ENCODE measurements around the gene C1orf216. TPM values are rescaled to one million over a fixed set of nuclear protein-coding genes. Genes with fewer than 3 reads are reported as not detected.

The C1orf216 gene
- 9.8 TPM for total RNA-seq
- long read RNA-seq, transcript C1orf216-201 (2 exons, 3,218 nt): major isoform, 29 of 44 reads
- long read RNA-seq, partial matches to known transcripts: 15 of 44 reads
- long read RNA-seq, other reads (novel, unspliced or antisense): 0 of 44 reads

GRCh38 chr1:35718492-35719336 is at the start of gene C1orf216:
C1orf216 (minus strand) TSS chr1:35718884; CDS start chr1:35716321, 2,563 bp downstream.
- Histone ChIP-seq H3K9me3 (replicated peaks) (no peaks in the 10 kb centered on the region), H3K27me3 (ENCODE audit: low read depth) (no peaks in the 10 kb centered on the region), H3K27ac (replicated peaks) (peak within 1 kb of the TSS; percentile 80), H3K4me3 (peak within 1 kb of the TSS; percentile 83), H3K4me1 (peaks cover 47% of the 10 kb centered on the region), H3K36me3 (peaks cover 17% of the 10 kb centered on the region)
- intact Hi-C loops (cut with micrococcal nuclease): no loop called here
- peak; percentile 73 for DNase-seq
- no peak for TF ChIP-seq CTCF (IDR thresholded peaks at IDR 0.05; ENCODE audit: borderline replicate concordance)

- H3K36me3 ChIP-seq: no peaks in the 10 kb centered on the region
- no peak overlapping the region for H3K4me3 ChIP-seq
- H3K9me3 ChIP-seq (replicated peaks): no peaks in the 10 kb centered on the region
- H3K4me1 ChIP-seq: peaks cover 9% of the 10 kb centered on the region
- no peak overlapping the region for H3K27ac ChIP-seq (replicated peaks)
- TF ChIP-seq CTCF (IDR thresholded peaks at IDR 0.05; ENCODE audit: borderline replicate concordance): no peak
- no peak for DNase-seq
- intact Hi-C loops (cut with micrococcal nuclease): no loop called here
- H3K27me3 ChIP-seq (ENCODE audit: low read depth): no peaks in the 10 kb centered on the region
Measured at GRCh38 chr1:35764283-35764682, 45.6 kb upstream of the C1orf216 start.

GRCh38 chr1:35763201-35763600 is 44.5 kb upstream of the C1orf216 start:
- Histone ChIP-seq H3K4me1 (no peaks in the 10 kb centered on the region), H3K36me3 (no peaks in the 10 kb centered on the region), H3K27ac (replicated peaks) (no peak overlapping the region), H3K9me3 (replicated peaks) (no peaks in the 10 kb centered on the region), H3K4me3 (no peak overlapping the region), H3K27me3 (ENCODE audit: low read depth) (no peaks in the 10 kb centered on the region)
- no peak for TF ChIP-seq CTCF (IDR thresholded peaks at IDR 0.05; ENCODE audit: borderline replicate concordance)
- intact Hi-C loops (cut with micrococcal nuclease): no loop called here
- DNase-seq: no peak

GRCh38 chr1:35762141-35762540 is 43.5 kb upstream of the C1orf216 start:
- intact Hi-C loops (cut with micrococcal nuclease): no loop called here

GRCh38 chr1:35756064-35756463 is 37.4 kb upstream of the C1orf216 start:
- no peak overlapping the region for H3K4me3 ChIP-seq

More at GRCh38 chr1:35762141-35762540, 43.5 kb upstream of the C1orf216 start:
- DNase-seq: no peak
- Histone ChIP-seq H3K4me1 (no peaks in the 10 kb centered on the region), H3K4me3 (no peak overlapping the region), H3K36me3 (no peaks in the 10 kb centered on the region), H3K9me3 (replicated peaks) (no peaks in the 10 kb centered on the region), H3K27ac (replicated peaks) (no peak overlapping the region), H3K27me3 (ENCODE audit: low read depth) (no peaks in the 10 kb centered on the region)
- no peak for TF ChIP-seq CTCF (IDR thresholded peaks at IDR 0.05; ENCODE audit: borderline replicate concordance)

More at GRCh38 chr1:35756064-35756463, 37.4 kb upstream of the C1orf216 start:
- Histone ChIP-seq H3K27ac (replicated peaks) (no peak overlapping the region), H3K27me3 (ENCODE audit: low read depth) (no peaks in the 10 kb centered on the region), H3K36me3 (no peaks in the 10 kb centered on the region), H3K9me3 (replicated peaks) (no peaks in the 10 kb centered on the region), H3K4me1 (no peaks in the 10 kb centered on the region)
- TF ChIP-seq CTCF (IDR thresholded peaks at IDR 0.05; ENCODE audit: borderline replicate concordance): no peak
- DNase-seq: no peak
- intact Hi-C loops (cut with micrococcal nuclease): no loop called here
